Neural progenitor cell (in vitro differentiated cells): ENCODE results near the gene CEACAM7. TPM values are rescaled to one million over a fixed set of nuclear protein-coding genes. Genes with fewer than 3 reads are reported as not detected.

Experiments
- DNase-seq: peaks from one replicate; pipeline ENCODE4 v3.0.0-alpha.2; 2016; ENCODE audit warnings: low spot score
- H2AFZ ChIP-seq: fragments of 200-600 bp; sonication (generic); replicated peaks from 2 replicates; pipeline ENCODE4 v1.6.1; 2016; ENCODE audit warnings: antibody characterized with exemption
- H3F3A ChIP-seq: fragments of 200-600 bp; sonication (generic); 2 replicates; pipeline ENCODE4 v1.6.1; 2016; ENCODE audit warnings: antibody characterized with exemption, low read depth
- H3K27ac ChIP-seq: fragments of 200-600 bp; sonication (generic); 2 replicates; pipeline ENCODE4 v1.5.1; 2016; ENCODE audit warnings: mild to moderate bottlenecking
- H3K27me3 ChIP-seq: fragments of 200-600 bp; sonication (generic); 2 replicates; pipeline ENCODE4 v1.6.1; 2016; ENCODE audit warnings: mild to moderate bottlenecking, moderate library complexity
- H3K36me3 ChIP-seq: fragments of 200-600 bp; sonication (generic); 2 replicates; pipeline ENCODE4 v1.5.1; 2016
- H3K4me1 ChIP-seq: fragments of 200-600 bp; sonication (generic); 2 replicates; pipeline ENCODE4 v1.6.1; 2016; ENCODE audit warnings: mixed run types
- H3K4me2 ChIP-seq: fragments of 200-600 bp; sonication (generic); 2 replicates; pipeline ENCODE4 v1.6.1; 2016
- H3K4me3 ChIP-seq: fragments of 200-600 bp; sonication (generic); 2 replicates; pipeline ENCODE4 v1.5.1; 2016
- H3K79me2 ChIP-seq: fragments of 200-600 bp; sonication (generic); 2 replicates; pipeline ENCODE4 v1.6.1; 2016; ENCODE audit warnings: low read depth
- H3K9ac ChIP-seq: fragments of 200-600 bp; sonication (generic); 2 replicates; pipeline ENCODE4 v1.6.1; 2016
- H3K9me3 ChIP-seq: fragments of 200-600 bp; sonication (generic); 2 replicates; pipeline ENCODE4 v1.5.1; 2016; ENCODE audit warnings: low read depth
- H4K20me1 ChIP-seq: fragments of 200-600 bp; sonication (generic); 2 replicates; pipeline ENCODE4 v1.6.1; 2016; ENCODE audit warnings: low read depth
- H3K27ac Mint-ChIP-seq: 3 replicates; pipeline ENCODE4 v1.8.0; 2021; ENCODE audit warnings: mixed read lengths
- H3K27me3 Mint-ChIP-seq: 2 replicates; pipeline ENCODE4 v1.8.0; 2022; ENCODE audit warnings: low read depth, mild to moderate bottlenecking, inconsistent platforms, moderate library complexity, mixed read lengths; ENCODE audit not compliant: insufficient read depth
- H3K36me3 Mint-ChIP-seq: 3 replicates; pipeline ENCODE4 v1.8.0; 2021; ENCODE audit warnings: mixed read lengths
- H3K4me1 Mint-ChIP-seq: 3 replicates; pipeline ENCODE4 v1.8.0; 2021; ENCODE audit warnings: mixed read lengths
- H3K4me3 Mint-ChIP-seq: 3 replicates; pipeline ENCODE4 v1.8.0; 2021; ENCODE audit warnings: mild to moderate bottlenecking, moderate library complexity, mixed read lengths
- H3K9me3 Mint-ChIP-seq: 3 replicates; pipeline ENCODE4 v1.8.0; 2020; ENCODE audit warnings: mixed read lengths
- CTCF ChIP-seq: fragments of 200-600 bp; sonication (generic); IDR thresholded peaks from 2 replicates; pipeline ENCODE4 v1.5.1; 2017; ENCODE audit warnings: antibody characterized with exemption, mild to moderate bottlenecking
- EZH2 ChIP-seq: fragments of 200-600 bp; sonication (generic); IDR thresholded peaks from 2 replicates; pipeline ENCODE4 v1.6.1; 2017; ENCODE audit warnings: antibody characterized with exemption, mild to moderate bottlenecking, moderate library complexity
- EZH2phosphoT487 ChIP-seq: fragments of 200-600 bp; sonication (generic); IDR thresholded peaks from 2 replicates; pipeline ENCODE4 v1.6.1; 2017; ENCODE audit warnings: antibody characterized with exemption
- total RNA-seq: library from RNA; depleted of rRNA; stranded (reverse); fragments of >200 nt; gene quantifications from 2 replicates; pipeline ENCODE4 v1.2.3, GENCODE V29; 2015; ENCODE audit warnings: low replicate concordance

CEACAM7 gene
- total RNA-seq, 1 donor from 2014 or later, result not detected

GRCh38 chr19:41708481-41708880, 20.4 kb upstream of the CEACAM7 start, which contains the start of gene CEACAM5:
Gene CEACAM5, plus strand, starts transcription at chr19:41708626. Its CDS starts 106 bp downstream, at chr19:41708732.
- Histone ChIP-seq H3K4me3 (no peak within 1 kb of the TSS), H3K36me3 (no peaks in the 10 kb centered on the region), H3K9ac (no peak within 1 kb of the TSS), H3K27me3 (no peaks in the 10 kb centered on the region), H3K27ac (no peak within 1 kb of the TSS), H3K4me1 (no peaks in the 10 kb centered on the region), H2AFZ (no peak within 1 kb of the TSS), H4K20me1 (no peaks in the 10 kb centered on the region), H3K9me3 (peaks cover 3% of the 10 kb centered on the region), H3F3A (no peaks in the 10 kb centered on the region), H3K79me2 (no peaks in the 10 kb centered on the region), H3K4me2 (no peak within 1 kb of the TSS)
- H3K27me3 Mint-ChIP-seq, result peaks cover 16% of the 10 kb centered on the region
- H3K27ac Mint-ChIP-seq, result no peak within 1 kb of the TSS
- no peak for DNase-seq
- no peaks in the 10 kb centered on the region for H3K36me3 Mint-ChIP-seq
- H3K4me3 Mint-ChIP-seq, result no peak within 1 kb of the TSS
- TF ChIP-seq EZH2, result no peak
- no peak for TF ChIP-seq EZH2phosphoT487
- no peak for TF ChIP-seq CTCF
- peaks cover 3% of the 10 kb centered on the region for H3K9me3 Mint-ChIP-seq
- no peaks in the 10 kb centered on the region for H3K4me1 Mint-ChIP-seq

GRCh38 chr19:41707871-41708371, 19.9 kb upstream of the CEACAM7 start:
- H2AFZ ChIP-seq, result no peak overlapping the region
- no peak overlapping the region for H3K4me3 Mint-ChIP-seq
- H3K4me1 Mint-ChIP-seq, result no peaks in the 10 kb centered on the region
- no peaks in the 10 kb centered on the region for H3F3A ChIP-seq
- no peaks in the 10 kb centered on the region for H3K4me1 ChIP-seq
- H3K9ac ChIP-seq, result no peak overlapping the region
- TF ChIP-seq EZH2, result no peak
- no peak for TF ChIP-seq CTCF
- TF ChIP-seq EZH2phosphoT487, result no peak
- no peak overlapping the region for H3K4me3 ChIP-seq
- no peaks in the 10 kb centered on the region for H3K27me3 ChIP-seq
- no peaks in the 10 kb centered on the region for H4K20me1 ChIP-seq
- peaks cover 3% of the 10 kb centered on the region for H3K9me3 ChIP-seq
- peaks cover 3% of the 10 kb centered on the region for H3K9me3 Mint-ChIP-seq
- H3K27ac ChIP-seq, result no peak overlapping the region
- no peak for DNase-seq
- no peaks in the 10 kb centered on the region for H3K36me3 Mint-ChIP-seq
- no peak overlapping the region for H3K4me2 ChIP-seq
- no peaks in the 10 kb centered on the region for H3K79me2 ChIP-seq
- H3K27me3 Mint-ChIP-seq, result peaks cover 15% of the 10 kb centered on the region
- no peak overlapping the region for H3K27ac Mint-ChIP-seq
- no peaks in the 10 kb centered on the region for H3K36me3 ChIP-seq

- DNase-seq, result no peak
- H3K9me3 Mint-ChIP-seq, result peaks cover 3% of the 10 kb centered on the region
Measured at GRCh38 chr19:41707502-41707812, 19.4 kb upstream of the CEACAM7 start.

More at GRCh38 chr19:41707502-41707812, 19.4 kb upstream of the CEACAM7 start:
- Mint-ChIP-seq H3K27me3 (peaks cover 15% of the 10 kb centered on the region), H3K4me1 (no peaks in the 10 kb centered on the region), H3K36me3 (no peaks in the 10 kb centered on the region), H3K27ac (no peak overlapping the region), H3K4me3 (no peak overlapping the region)
- no peaks in the 10 kb centered on the region for H3K27me3 ChIP-seq
- no peak overlapping the region for H3K27ac ChIP-seq
- H3K36me3 ChIP-seq, result no peaks in the 10 kb centered on the region
- H3K9me3 ChIP-seq, result peaks cover under 1% of the 10 kb centered on the region
- no peaks in the 10 kb centered on the region for H4K20me1 ChIP-seq
- no peak overlapping the region for H3K9ac ChIP-seq
- no peak overlapping the region for H2AFZ ChIP-seq
- no peak for TF ChIP-seq EZH2
- TF ChIP-seq CTCF, result no peak
- no peak for TF ChIP-seq EZH2phosphoT487
- H3F3A ChIP-seq, result no peaks in the 10 kb centered on the region
- no peaks in the 10 kb centered on the region for H3K79me2 ChIP-seq
- no peaks in the 10 kb centered on the region for H3K4me1 ChIP-seq
- H3K4me3 ChIP-seq, result no peak overlapping the region
- no peak overlapping the region for H3K4me2 ChIP-seq
